H1 (cell line): ENCODE data around the gene EPHB3. TPM values are rescaled to one million over a fixed set of nuclear protein-coding genes. Genes with fewer than 3 reads are reported as not detected.

Source experiments
- CTCF ChIA-PET: fragments of 300-600 bp; sonication (Branson Sonifier 250); formaldehyde crosslinking; loops from one replicate; lab custom pipeline; 2021; ENCODE audit not compliant: partially characterized antibody; lab: Charles Lee
- POLR2A ChIA-PET: fragments of 300-600 bp; sonication (Branson Sonifier 250); formaldehyde crosslinking; loops from one replicate; lab custom pipeline; 2021; ENCODE audit warnings: inconsistent platforms; ENCODE audit not compliant: partially characterized antibody; lab: Charles Lee
- DNase-seq, 2 experiments: peaks; one replicate each; pipeline versions ENCODE4 v3.0.0 to v3.0.0-alpha.2; 2010 to 2022; ENCODE audit warnings: low spot score in 2 of 2, low read depth in 1 of 2, mixed read lengths in 1 of 2
- FAIRE-seq: peaks from 2 replicates; lab custom pipeline; 2011; peaks lifted over from hg19 to GRCh38; lab: Jason Lieb, UNC
- H2AFZ ChIP-seq: 2 replicates; pipeline ENCODE4 v1.8.1; 2012; ENCODE audit warnings: low read length, inconsistent platforms
- H2AK5ac ChIP-seq: 2 replicates; pipeline ENCODE4 v1.6.1; 2013; ENCODE audit warnings: low read depth, low read length
- H2BK120ac ChIP-seq: replicated peaks from 2 replicates; pipeline ENCODE3; 2013; ENCODE audit warnings: low read depth, low read length, inconsistent platforms
- H2BK12ac ChIP-seq: 2 replicates; pipeline ENCODE4 v1.6.1; 2013; ENCODE audit warnings: low read depth, low read length
- H2BK15ac ChIP-seq: 2 replicates; pipeline ENCODE4 v1.6.1; 2013; ENCODE audit warnings: low read length
- H2BK20ac ChIP-seq: 2 replicates; pipeline ENCODE4 v1.6.1; 2013; ENCODE audit warnings: low read length
- H2BK5ac ChIP-seq: 2 replicates; pipeline ENCODE4 v1.6.1; 2013; ENCODE audit warnings: low read depth, low read length
- H3K14ac ChIP-seq: 2 replicates; pipeline ENCODE4 v1.6.1; 2013; ENCODE audit warnings: inconsistent platforms; ENCODE audit not compliant: insufficient read length
- H3K18ac ChIP-seq: 2 replicates; pipeline ENCODE4 v1.6.1; 2013; ENCODE audit warnings: low read length; ENCODE audit errors: extremely low read depth
- H3K23ac ChIP-seq: 2 replicates; pipeline ENCODE4 v1.6.1; 2013; ENCODE audit warnings: inconsistent platforms; ENCODE audit not compliant: insufficient read length
- H3K23me2 ChIP-seq: 2 replicates; pipeline ENCODE4 v1.6.1; 2013; ENCODE audit warnings: low read depth, low read length
- H3K27ac ChIP-seq: 2 replicates; pipeline ENCODE4 v1.6.1; 2011; ENCODE audit warnings: low read depth, low read length, inconsistent platforms
- H3K27me3 ChIP-seq, 4 experiments: replicated peaks in 1 of 4; 1 replicate in 1 of 4; 2 replicates in 3 of 4; pipeline versions ENCODE4 v1.6.1 to v1.8.1; 2011 to 2013; ENCODE audit warnings: low read length in 3 of 4, mild to moderate bottlenecking in 3 of 4, inconsistent platforms in 2 of 4, mixed read lengths in 2 of 4, moderate library complexity in 1 of 4; ENCODE audit not compliant: control insufficient read depth in 3 of 4, insufficient read depth in 3 of 4; ENCODE audit errors: extremely low read depth in 1 of 4
- H3K36me3 ChIP-seq, 4 experiments: 2 replicates each; pipeline versions ENCODE4 v1.6.1 to v1.8.1; 2011 to 2013; ENCODE audit warnings: mild to moderate bottlenecking in 4 of 4, low read length in 3 of 4, moderate library complexity in 2 of 4, control low read depth in 1 of 4, inconsistent platforms in 1 of 4; ENCODE audit not compliant: insufficient read depth in 4 of 4, control insufficient read depth in 2 of 4
- H3K4ac ChIP-seq: replicated peaks from 2 replicates; pipeline ENCODE3; 2013; ENCODE audit warnings: low read length, low read depth, mixed read lengths, inconsistent platforms; ENCODE audit not compliant: insufficient read length
- H3K4me1 ChIP-seq, 4 experiments: replicated peaks in 1 of 4; 1 replicate in 1 of 4; 2 replicates in 3 of 4; pipeline versions ENCODE4 v1.6.1 to v1.8.1; 2011 to 2013; ENCODE audit warnings: low read length in 3 of 4, inconsistent platforms in 2 of 4, mixed read lengths in 1 of 4; ENCODE audit not compliant: insufficient read depth in 4 of 4, control insufficient read depth in 3 of 4
- H3K4me2 ChIP-seq, 2 experiments: 2 replicates each; pipeline versions ENCODE4 v1.6.1 to v1.8.1; 2011 to 2013; ENCODE audit warnings: low read depth in 2 of 2, low read length in 2 of 2, control low read depth in 1 of 2, inconsistent platforms in 1 of 2, mild to moderate bottlenecking in 1 of 2; ENCODE audit not compliant: insufficient read depth in 1 of 2
- H3K4me3 ChIP-seq, 4 experiments: fragments of 200-600, 300-600 bp in 1 of 4; sonication (generic), shearing (Covaris generic), sonication (Bioruptor Twin) in 1 of 4; 2 replicates each; pipeline versions ENCODE4 v1.5.1 to v1.8.1; 2011 to 2016; ENCODE audit warnings: low read length in 4 of 4, low read depth in 3 of 4, control low read depth in 2 of 4, inconsistent platforms in 2 of 4, mild to moderate bottlenecking in 2 of 4, mixed read lengths in 1 of 4, moderate library complexity in 1 of 4; ENCODE audit not compliant: insufficient read depth in 2 of 4; ENCODE audit errors: extremely low read depth in 1 of 4
- H3K56ac ChIP-seq: replicated peaks from 2 replicates; pipeline ENCODE3; 2013; ENCODE audit warnings: low read depth, mild to moderate bottlenecking, mixed read lengths, low read length, inconsistent platforms; ENCODE audit not compliant: insufficient read length
- H3K79me1 ChIP-seq: 2 replicates; pipeline ENCODE4 v1.6.1; 2013; ENCODE audit warnings: low read depth, low read length, control low read depth
- H3K79me2 ChIP-seq, 2 experiments: 2 replicates each; pipeline versions ENCODE4 v1.6.1 to v1.8.1; 2012 to 2013; ENCODE audit warnings: low read length in 2 of 2, mild to moderate bottlenecking in 2 of 2, inconsistent platforms in 1 of 2; ENCODE audit not compliant: insufficient read depth in 2 of 2, control insufficient read depth in 1 of 2
- H3K9ac ChIP-seq, 4 experiments: replicated peaks in 1 of 4; 1 replicate in 1 of 4; 2 replicates in 3 of 4; pipeline versions ENCODE4 v1.6.1 to v1.8.1; 2011 to 2013; ENCODE audit warnings: low read depth in 3 of 4, low read length in 3 of 4, control low read depth in 2 of 4, mild to moderate bottlenecking in 2 of 4, moderate library complexity in 2 of 4, inconsistent platforms in 1 of 4; ENCODE audit errors: extremely low read depth in 1 of 4
- H3K9me3 ChIP-seq, 2 experiments: 2 replicates each; pipeline versions ENCODE4 v1.6.1 to v1.8.1; 2012 to 2013; ENCODE audit warnings: mild to moderate bottlenecking in 2 of 2, moderate library complexity in 2 of 2, control low read depth in 1 of 2, inconsistent platforms in 1 of 2, low read depth in 1 of 2, low read length in 1 of 2, mixed read lengths in 1 of 2; ENCODE audit not compliant: insufficient read depth in 2 of 2
- H4K20me1 ChIP-seq, 2 experiments: replicated peaks in 1 of 2; 2 replicates each; pipeline versions ENCODE3 to v1.8.1; 2011 to 2013; ENCODE audit warnings: inconsistent platforms in 2 of 2, low read length in 2 of 2, mild to moderate bottlenecking in 1 of 2; ENCODE audit not compliant: insufficient read depth in 2 of 2, control insufficient read depth in 1 of 2
- H4K5ac ChIP-seq: 2 replicates; pipeline ENCODE4 v1.6.1; 2013; ENCODE audit warnings: low read length, low read depth, mixed read lengths, inconsistent platforms; ENCODE audit not compliant: insufficient read length
- H4K8ac ChIP-seq: 2 replicates; pipeline ENCODE4 v1.8.0; 2013; ENCODE audit warnings: mild to moderate bottlenecking, moderate library complexity, low read length, inconsistent platforms; ENCODE audit not compliant: insufficient read depth; ENCODE audit errors: extremely low read depth
- H4K91ac ChIP-seq: replicated peaks from 2 replicates; pipeline ENCODE3; 2013; ENCODE audit warnings: low read length, mixed read lengths, inconsistent platforms; ENCODE audit not compliant: insufficient read length
- CHD2 ChIP-seq: IDR thresholded peaks from 2 replicates; pipeline ENCODE4 v1.6.1; 2012; ENCODE audit warnings: low read length, improper control_type of control experiment
- CTCF ChIP-seq, 3 experiments: IDR thresholded peaks; 1 replicate in 2 of 3; 2 replicates in 1 of 3; pipeline versions ENCODE4 v1.5.1 to v1.6.1; 2011; ENCODE audit warnings: low read length in 3 of 3, mild to moderate bottlenecking in 3 of 3, inconsistent platforms in 2 of 3, low read depth in 1 of 3, moderate library complexity in 1 of 3; ENCODE audit not compliant: insufficient read depth in 1 of 3; ENCODE audit errors: control extremely low read depth in 1 of 3
- EGR1 ChIP-seq: IDR thresholded peaks from 2 replicates; pipeline ENCODE4 v1.6.1; 2011; ENCODE audit warnings: low read depth, low read length, borderline replicate concordance
- RAD21 ChIP-seq, 2 experiments: IDR thresholded peaks in 1 of 2; conservative IDR thresholded peaks in 1 of 2; 2 replicates each; pipeline ENCODE4 v1.6.1; 2011; ENCODE audit warnings: low read depth in 2 of 2, low read length in 2 of 2, improper control_type of control experiment in 1 of 2, inconsistent platforms in 1 of 2, mild to moderate bottlenecking in 1 of 2, moderate library complexity in 1 of 2
- SRF ChIP-seq: IDR thresholded peaks from 2 replicates; pipeline ENCODE4 v1.6.1; 2011; ENCODE audit warnings: mild to moderate bottlenecking, low read depth, low read length, moderate library complexity
- TBP ChIP-seq: IDR thresholded peaks from 2 replicates; pipeline ENCODE4 v1.6.1; 2011; ENCODE audit warnings: low read depth, low read length, improper control_type of control experiment
- WGBS, 2 experiments: shearing (Covaris generic) in 1 of 2; methylation state at CpG; one replicate each; pipeline versions ENCODE4 v1.1.6 to v1.1.7; 2013 to 2015; ENCODE audit warnings: low lambda C conversion rate in 2 of 2, mixed read lengths in 2 of 2, inconsistent platforms in 1 of 2, low coverage in 1 of 2, missing lambda C conversion rate in 1 of 2; ENCODE audit not compliant: insufficient replicate concordance in 2 of 2, insufficient coverage in 1 of 2, insufficient read length in 1 of 2; ENCODE audit errors: extremely low coverage in 1 of 2, missing lambda C conversion rate in 1 of 2; 5-methylcytosine and 5-hydroxymethylcytosine counted together
- polyA plus RNA-seq, 7 experiments: library from polyadenylated mRNA; depleted of rRNA in 3 of 7; stranded (reverse) in 5 of 7; unstranded in 2 of 7; fragments of >200 nt in 5 of 7; fragments of 200-250 nt in 2 of 7; gene quantifications; 1 replicate in 5 of 7; 2 replicates in 1 of 7; 4 replicates in 1 of 7; pipeline versions ENCODE4 v1.2.1 to v1.2.3, GENCODE V29; 2011 to 2013; ENCODE audit warnings: missing spikeins in 2 of 7, mixed read lengths in 2 of 7
- total RNA-seq: library from RNA; stranded (reverse); fragmentation: NEBNext Ultra II Directional; extraction: Animal tissue kit (Norgen Biotek cat#: 25700); gene quantifications from 2 replicates; pipeline ENCODE4 v1.2.1, GENCODE V29; 2021

EPHB3 gene
- total and polyA plus RNA-seq, 2 of the 8 experiments (the other 6 are each of a cell fraction or from before 2014, with no cell fraction given): 0.41 to 0.91 TPM

GRCh38 chr3:184543843-184544512 is 17.6 kb upstream of the EPHB3 start:
- no peak overlapping the region for H3K18ac ChIP-seq
- H2BK20ac ChIP-seq: no peak overlapping the region
- no peak overlapping the region for H2BK120ac ChIP-seq
- FAIRE-seq: no peak
- no peaks in the 10 kb centered on the region for H4K20me1 ChIP-seq
- H3K9me3 ChIP-seq: no peaks in the 10 kb centered on the region
- H3K36me3 ChIP-seq: no peaks in the 10 kb centered on the region
- H3K79me1 ChIP-seq: no peaks in the 10 kb centered on the region; the same call in 1 of the 2 replicates
- H4K91ac ChIP-seq: no peak overlapping the region
- H2BK5ac ChIP-seq: no peak overlapping the region
- CTCF ChIA-PET: interaction anchor here (0.7 to 12.0 kb wide), 20 partner anchors 8 to 234 kb away, joined by 3 to 223 read pairs (median 16); partner anchors contain the start of genes CLCN2, POLR2H and THPO
- peak in 1 of 2 experiments; percentile 94 for DNase-seq
- H3K56ac ChIP-seq: no peak overlapping the region
- H3K27ac ChIP-seq: no peak overlapping the region
- peaks cover 0 to 5% (median under 1%) of the 10 kb centered on the region in 4 experiments; a peak in 3 of 7 replicates for H3K4me1 ChIP-seq
- H4K5ac ChIP-seq: no peak overlapping the region
- H3K23ac ChIP-seq: no peak overlapping the region
- H3K14ac ChIP-seq: no peak overlapping the region
- H3K9ac ChIP-seq: no peak overlapping the region
- no peak overlapping the region for H3K4ac ChIP-seq
- no peak overlapping the region for H3K4me3 ChIP-seq
- peaks cover 0 to 3% (median 0%) of the 10 kb centered on the region in 4 experiments; a peak in 1 of 7 replicates for H3K27me3 ChIP-seq
- H3K23me2 ChIP-seq: peaks cover 3% of the 10 kb centered on the region; the same call in 1 of the 2 replicates
- no peak overlapping the region; the same call in 1 of the 2 replicates for H2BK12ac ChIP-seq
- POLR2A ChIA-PET: no interaction called here
- H2AK5ac ChIP-seq: no peak overlapping the region
- H3K4me2 ChIP-seq: peak overlapping the region in 1 of 2 experiments; percentile 40; a peak in 2 of 4 replicates
- no peak overlapping the region for H4K8ac ChIP-seq
- 17% methylated on average over 17 of the region's 18 CpGs; no CpG with 5 or more reads in 1 of the 2 experiments for WGBS, 2 experiments
- no peak overlapping the region; the same call in 1 of the 2 replicates for H2BK15ac ChIP-seq
- H3K79me2 ChIP-seq: no peaks in the 10 kb centered on the region
- no peak overlapping the region for H2AFZ ChIP-seq
- TF ChIP-seq CHD2 (peak; percentile 51; the same call in 1 of the 2 replicates), TBP (0 out of 2 replicates have a peak, but pooled peaks have one; percentile 21), EGR1 (no peak), CTCF (IDR thresholded peaks at IDR 0.05; ENCODE audit: control extremely low read depth in 1 of 3, insufficient read depth in 1 of 3, low read depth in 1 of 3, low read length in 3 of 3) (peak; percentile 56 to 94 (median 81)), SRF (no peak), RAD21 (IDR thresholded peaks at IDR 0.05 in 1 of 2, conservative IDR thresholded peaks at IDR 0.05 in 1 of 2; ENCODE audit: low read depth in 2 of 2, low read length in 2 of 2) (peak; percentile 94 to 96)
